Esophagus muscularis mucosa (tissue), 3 donors: ENCODE measurements around the gene BCAR1.

ENCODE experiments used
- POLR2A ChIP-seq: fragments of 450-650 bp; IDR thresholded peaks from one replicate; pipeline ENCODE4 v1.6.1; 2017; ENCODE audit warnings: antibody characterized with exemption, moderate library complexity, mild to moderate bottlenecking, low read depth
- POLR2AphosphoS5 ChIP-seq, 2 donors: sonication (generic); formaldehyde crosslinking; IDR thresholded peaks; one replicate each; pipeline ENCODE4 v1.6.1; 2017; ENCODE audit warnings: antibody characterized with exemption in 2 of 2
- TF ChIP-seq, protein P1 (sequence below), 3 experiments: fragments of 200-600 bp in 2 of 3; fragments of 450-650 bp in 1 of 3; sonication (generic) in 2 of 3; IDR thresholded peaks; one replicate each; pipeline ENCODE4 v1.5.1; 2017 to 2019; ENCODE audit warnings: antibody characterized with exemption in 3 of 3, mild to moderate bottlenecking in 2 of 3, moderate library complexity in 1 of 3

DNA sequence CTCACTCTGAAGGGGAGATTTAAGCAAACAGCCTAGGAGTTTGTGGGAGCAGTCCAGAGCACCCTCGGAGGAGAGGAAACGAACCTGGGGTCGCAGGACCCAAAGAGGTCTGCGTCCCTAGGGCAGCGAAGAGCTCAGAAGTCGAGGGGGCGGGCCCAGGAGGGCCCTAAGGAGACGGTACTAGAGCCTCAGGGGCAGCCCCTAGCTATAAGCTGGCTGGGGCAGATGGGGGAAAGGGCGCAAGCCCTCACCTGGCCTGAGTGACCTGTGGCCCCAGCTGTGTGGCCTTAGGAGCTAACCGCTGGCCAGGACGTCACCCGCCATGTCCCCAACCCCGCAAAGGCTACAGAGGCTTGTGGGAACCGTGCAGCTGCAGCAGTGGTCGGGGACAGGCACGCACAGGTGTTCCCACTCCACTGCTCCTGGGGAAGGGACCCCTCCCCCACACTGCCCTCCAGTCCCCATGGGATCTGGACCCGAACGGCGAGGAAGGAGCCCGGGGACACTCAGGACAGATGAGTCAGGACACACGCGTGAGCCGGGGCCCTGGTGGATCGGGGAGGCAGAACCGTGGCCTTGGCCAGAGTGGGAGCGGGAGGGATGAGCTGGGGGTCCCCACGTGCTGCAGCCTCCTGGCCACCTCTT is 42.4 kb downstream of the BCAR1 start:
- TF ChIP-seq, protein P1, sequence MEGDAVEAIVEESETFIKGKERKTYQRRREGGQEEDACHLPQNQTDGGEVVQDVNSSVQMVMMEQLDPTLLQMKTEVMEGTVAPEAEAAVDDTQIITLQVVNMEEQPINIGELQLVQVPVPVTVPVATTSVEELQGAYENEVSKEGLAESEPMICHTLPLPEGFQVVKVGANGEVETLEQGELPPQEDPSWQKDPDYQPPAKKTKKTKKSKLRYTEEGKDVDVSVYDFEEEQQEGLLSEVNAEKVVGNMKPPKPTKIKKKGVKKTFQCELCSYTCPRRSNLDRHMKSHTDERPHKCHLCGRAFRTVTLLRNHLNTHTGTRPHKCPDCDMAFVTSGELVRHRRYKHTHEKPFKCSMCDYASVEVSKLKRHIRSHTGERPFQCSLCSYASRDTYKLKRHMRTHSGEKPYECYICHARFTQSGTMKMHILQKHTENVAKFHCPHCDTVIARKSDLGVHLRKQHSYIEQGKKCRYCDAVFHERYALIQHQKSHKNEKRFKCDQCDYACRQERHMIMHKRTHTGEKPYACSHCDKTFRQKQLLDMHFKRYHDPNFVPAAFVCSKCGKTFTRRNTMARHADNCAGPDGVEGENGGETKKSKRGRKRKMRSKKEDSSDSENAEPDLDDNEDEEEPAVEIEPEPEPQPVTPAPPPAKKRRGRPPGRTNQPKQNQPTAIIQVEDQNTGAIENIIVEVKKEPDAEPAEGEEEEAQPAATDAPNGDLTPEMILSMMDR (IDR thresholded peaks at IDR 0.05), result no peak
- TF ChIP-seq POLR2A, result no peak
- TF ChIP-seq POLR2AphosphoS5 (IDR thresholded peaks at IDR 0.05), result no peak
